SKM-1 treated with dmso at 0.1 percent for 144 hours (cell line): ENCODE measurements around the gene SZRD1.

Experiments used
- DNase-seq: peaks from one replicate; lab custom pipeline; 2025; ENCODE audit not compliant: unreplicated experiment; lab: John Stamatoyannopoulos, UW

Gene SZRD1

DNA sequence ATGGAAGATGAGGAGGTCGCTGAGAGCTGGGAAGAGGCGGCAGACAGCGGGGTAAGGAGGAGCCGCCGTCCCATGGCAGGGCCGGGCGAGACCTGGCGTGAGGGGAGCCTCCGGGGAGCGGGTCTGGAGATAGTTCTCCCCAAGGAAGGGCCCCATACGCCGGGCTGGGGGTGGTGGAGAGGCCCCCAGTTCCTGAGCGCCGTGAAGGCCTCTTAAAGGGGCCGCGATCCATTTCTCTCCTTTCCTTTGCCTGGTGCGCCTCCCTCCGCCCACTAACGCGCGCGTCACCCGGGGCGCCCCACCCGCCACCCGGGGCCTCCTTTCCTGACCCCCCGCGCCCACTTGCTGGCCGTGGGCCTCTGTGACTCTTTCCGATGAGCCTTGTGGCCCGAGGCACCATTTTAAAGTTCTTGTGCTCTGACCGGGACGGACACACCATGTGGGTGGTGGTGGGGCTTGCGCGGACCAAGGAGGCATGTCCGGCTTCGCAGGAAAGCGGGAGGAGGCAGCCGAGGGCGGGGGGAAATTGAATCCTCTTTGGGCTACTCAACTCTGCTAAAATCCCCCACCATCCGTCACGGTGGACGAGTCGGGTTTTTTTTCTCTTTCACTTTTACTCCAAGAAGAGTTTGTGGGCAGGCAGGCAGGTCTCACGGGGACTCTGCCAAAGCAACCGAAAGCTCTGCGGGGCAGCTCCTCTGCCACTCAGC lies 371 bp downstream of the SZRD1 start:
- peak; percentile 89 for DNase-seq

DNA sequence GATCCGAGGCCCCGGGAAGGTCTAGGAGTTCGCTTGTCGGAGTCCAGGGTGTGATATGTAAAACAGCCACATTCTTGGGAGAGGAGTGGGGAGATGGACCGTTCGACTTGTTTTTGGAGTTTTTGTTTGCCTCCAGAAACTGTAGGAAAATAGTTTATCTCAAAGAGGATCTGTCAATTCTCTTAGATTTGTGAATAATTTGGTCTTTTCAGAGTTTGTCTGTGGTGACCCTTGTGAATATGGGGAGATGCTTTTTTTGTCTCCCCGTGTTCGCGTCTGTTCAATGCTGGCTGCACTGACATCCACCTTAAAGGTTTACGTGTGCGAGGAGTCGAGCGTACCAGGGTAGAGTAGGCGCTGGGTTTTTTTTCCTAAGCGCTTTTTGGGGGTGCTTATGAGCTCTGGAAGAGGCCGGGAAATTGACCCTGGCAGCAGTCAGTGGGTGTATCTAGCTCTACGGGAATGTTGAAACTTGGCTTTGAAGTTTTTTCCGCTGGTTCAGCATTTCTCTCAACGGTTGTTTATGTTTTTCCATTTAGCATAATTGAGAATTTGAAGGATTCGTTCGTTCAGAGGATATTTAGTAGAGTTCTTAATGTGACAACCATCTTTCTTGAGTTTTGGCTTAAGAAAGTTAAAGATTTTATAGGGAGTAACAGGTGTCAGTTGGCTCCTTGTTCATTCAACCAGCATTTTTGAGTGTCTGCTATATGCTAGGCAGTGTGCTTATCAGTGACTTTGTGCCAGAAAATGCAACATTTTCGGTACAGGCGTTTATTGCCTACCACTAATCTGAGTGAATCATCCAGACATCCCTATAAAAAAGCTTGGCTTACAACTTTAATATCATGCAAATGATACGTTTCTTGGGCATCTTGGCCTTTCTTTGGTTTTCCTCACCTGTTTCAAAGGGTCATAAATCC lies 1.2 kb downstream of the SZRD1 start:
- no peak for DNase-seq

DNA sequence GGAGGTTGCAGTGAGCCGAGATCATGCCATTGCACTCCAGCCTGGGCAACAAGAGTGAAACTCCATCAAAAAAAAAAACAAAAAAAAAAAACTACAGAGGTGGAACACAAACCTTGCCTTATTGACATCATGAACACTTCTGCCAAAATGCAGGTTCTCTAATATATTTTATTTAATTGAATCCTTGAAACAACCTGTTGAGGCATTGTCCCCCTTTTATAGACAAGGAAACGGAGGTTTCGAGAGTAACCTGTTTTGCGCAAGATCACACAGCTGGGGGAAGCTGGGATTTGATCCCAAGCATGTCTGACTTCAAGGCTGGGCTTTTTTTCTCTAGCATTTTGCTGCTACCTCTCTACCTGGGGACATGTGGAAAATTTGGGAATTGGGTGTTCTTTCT lies 2.8 kb downstream of the SZRD1 start:
- DNase-seq, result no peak

DNA sequence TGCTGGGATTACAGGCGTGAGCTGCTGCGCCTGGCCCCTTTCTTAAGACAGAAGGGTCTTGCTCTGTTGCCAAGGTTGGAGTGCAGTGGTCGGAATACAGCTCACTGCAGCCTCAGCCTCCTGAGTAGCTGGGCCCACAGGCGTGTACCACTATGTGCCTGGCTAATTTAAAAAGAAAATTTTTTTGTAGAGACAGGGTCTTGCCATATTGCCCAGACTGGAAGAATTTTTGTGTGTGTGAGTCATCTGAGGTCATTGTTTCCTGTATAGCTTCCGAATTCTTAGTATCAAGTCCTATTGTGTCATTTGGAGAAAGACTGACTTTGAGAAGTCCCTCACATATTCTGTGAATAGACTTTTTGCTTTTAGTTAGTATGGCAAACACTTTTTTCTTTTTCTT lies 4.7 kb downstream of the SZRD1 start:
- no peak for DNase-seq

DNA sequence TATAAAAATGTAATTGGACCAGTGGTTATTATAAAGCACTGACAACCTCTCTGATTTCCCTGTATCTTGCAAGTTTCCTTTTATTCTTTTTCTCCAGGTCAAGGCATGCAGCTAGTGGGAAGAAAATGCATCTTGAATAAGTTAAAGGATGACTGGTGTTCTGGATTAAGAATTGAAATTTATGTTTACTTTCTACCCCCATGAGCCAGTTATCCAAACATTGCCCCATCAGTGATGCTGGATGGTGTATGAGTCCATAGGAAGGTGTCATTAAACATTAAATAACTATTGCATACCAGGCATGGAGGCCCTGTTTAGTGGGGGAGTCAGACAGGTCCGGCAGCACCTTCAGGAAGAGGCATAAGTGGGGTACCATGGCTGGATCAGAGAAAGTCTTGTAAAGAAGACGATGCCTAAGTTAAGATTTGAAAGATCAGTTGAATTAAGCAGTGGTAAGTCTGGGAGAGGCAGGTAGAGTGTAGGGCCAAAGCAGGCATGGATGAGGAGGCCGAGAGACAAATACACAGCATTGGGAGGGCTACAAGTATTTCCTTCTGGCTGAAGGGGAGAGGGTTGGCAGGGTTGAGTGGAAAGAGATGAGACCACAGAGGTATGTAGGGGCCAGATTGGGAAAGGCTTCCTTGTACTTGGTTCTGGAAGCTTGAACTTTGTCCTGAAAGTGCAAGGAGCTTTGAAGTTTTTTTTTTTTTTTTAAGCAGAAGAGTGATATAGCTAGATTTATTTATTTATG lies 5.7 kb downstream of the SZRD1 start:
- no peak for DNase-seq

DNA sequence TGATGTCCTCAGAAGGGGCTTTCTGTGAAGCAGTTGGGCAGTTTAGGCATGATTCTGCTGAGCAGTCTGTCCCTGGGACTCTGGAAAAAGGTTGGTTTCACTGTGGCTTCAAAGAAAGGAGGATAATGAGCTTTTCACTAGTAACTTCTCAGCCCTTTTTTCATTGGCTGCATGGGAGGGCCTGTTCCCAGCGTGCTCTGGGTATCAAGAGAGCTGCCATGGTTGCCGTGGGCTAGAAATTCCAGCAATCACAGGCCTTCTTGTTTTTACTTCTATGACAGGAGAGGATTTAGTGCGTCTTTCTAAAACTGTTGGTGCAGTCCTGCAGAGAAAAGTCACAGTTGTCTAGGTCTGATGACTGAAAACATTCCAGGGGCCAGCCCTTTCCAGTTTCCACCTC lies 7.2 kb downstream of the SZRD1 start:
- no peak for DNase-seq

DNA sequence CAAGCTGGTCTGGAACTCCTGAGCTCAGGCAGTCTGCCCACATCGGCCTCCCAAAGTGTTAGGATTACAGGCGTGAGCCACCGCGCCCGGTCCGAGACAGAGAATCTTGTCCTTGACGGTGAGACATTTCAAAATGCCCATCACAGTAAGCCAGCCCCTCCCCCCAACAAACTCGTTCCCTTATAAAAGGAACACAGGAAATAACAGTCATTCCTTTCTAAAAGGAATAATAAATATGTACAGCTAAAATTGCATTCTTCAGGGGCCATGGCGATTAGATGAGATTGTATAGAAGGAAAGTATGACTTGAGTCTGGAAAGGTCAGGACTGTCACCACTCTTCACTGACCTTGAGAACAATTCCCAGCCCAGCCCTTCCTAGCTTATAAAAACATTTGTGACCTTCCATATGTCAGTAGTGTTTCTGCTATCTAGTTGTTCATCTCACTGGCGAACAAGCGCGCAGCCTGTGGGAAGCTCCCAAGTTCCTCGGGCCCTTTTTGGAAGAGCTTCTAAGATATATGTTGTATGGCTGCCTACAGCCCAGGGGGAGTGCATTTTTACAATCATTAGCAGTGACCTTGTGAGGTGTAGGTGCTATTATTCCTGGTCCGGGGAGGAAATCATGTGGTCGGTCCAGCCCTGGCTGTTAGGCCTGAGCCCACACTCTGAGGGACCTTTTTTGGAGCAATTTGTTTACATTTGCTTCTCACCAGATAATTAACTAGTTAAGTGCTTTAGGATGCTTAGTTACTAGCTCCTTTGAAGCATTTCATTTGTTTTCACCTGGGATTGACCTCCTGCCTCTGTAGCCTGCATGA lies 8.7 kb downstream of the SZRD1 start:
- DNase-seq, result no peak

DNA sequence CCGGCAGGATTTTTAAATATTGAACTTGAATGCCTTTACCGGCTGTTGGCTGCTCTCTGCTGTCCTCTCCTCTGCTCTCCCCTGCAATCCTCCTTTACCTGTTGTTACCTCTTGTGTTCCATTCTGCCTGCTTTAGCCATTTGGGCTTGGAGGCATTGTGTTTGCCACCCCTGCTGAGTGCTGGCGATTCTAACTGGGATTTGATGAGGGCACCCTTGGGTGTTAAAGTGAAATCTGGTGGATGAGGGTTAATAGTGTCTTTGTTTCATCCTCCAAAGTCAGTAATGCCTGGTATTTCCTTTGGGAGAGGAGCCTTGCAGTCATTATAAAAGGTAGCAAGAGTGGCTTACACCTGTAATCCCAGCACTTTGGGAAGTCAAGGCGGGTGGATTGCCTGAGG lies 9.9 kb downstream of the SZRD1 start:
- DNase-seq, result no peak

DNA sequence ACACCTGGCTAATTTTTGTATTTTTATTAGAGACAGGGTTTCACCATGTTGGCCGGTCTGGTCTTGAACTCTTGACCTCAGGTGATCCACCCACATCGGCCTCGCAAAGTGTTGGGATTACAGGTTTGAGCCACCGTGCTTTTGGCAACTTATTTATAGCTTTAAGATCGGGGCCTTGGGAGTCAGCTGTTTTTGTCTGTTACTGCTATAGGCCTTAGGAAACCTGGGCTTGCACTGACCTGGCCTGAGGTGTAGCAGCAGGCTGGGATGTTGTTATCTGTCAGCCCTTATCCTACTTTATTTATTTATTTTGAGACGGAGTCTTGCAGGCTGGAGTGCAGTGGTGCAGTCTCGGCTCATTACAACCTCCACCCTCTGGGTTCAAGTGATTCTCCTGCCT lies 11.4 kb downstream of the SZRD1 start:
- DNase-seq, result no peak

DNA sequence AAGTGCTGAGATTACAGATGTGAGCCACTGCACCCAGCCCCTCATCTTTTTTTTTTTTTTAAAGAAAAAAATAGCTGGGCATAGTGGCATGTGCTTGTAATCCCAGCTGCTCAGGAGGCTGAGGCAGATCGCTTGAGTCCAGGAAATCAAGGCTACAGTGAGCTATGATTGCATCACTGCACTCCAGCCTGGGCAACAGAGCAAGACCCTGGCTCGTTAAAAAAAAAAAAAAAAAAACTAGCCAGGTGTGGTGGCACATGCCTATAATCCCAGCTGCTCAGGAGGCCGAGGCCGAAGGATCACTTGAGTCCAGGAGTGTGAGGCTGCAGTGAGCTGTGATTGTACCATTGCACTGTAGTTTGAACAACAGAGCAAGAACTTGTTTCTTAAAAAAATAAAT lies 13.8 kb downstream of the SZRD1 start:
- DNase-seq, result no peak

DNA sequence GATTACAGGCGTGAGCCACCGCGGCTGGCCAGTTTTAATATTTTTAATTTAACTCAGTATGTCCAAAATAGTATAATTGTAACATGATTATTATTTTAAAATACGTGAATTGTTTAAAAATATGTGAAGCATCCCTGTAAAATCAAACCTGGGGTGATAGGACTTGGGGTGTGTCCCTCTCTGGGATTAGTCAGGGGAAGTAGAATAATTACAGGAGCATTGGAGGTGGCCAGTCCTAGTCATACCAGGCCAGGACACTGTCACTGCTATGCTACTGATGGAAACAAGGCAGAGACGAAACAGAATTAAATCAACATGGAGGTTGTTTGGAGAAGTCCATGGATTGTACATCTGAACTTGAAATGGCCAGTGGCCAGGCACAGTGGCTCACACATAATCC lies 16.8 kb downstream of the SZRD1 start:
- no peak for DNase-seq

DNA sequence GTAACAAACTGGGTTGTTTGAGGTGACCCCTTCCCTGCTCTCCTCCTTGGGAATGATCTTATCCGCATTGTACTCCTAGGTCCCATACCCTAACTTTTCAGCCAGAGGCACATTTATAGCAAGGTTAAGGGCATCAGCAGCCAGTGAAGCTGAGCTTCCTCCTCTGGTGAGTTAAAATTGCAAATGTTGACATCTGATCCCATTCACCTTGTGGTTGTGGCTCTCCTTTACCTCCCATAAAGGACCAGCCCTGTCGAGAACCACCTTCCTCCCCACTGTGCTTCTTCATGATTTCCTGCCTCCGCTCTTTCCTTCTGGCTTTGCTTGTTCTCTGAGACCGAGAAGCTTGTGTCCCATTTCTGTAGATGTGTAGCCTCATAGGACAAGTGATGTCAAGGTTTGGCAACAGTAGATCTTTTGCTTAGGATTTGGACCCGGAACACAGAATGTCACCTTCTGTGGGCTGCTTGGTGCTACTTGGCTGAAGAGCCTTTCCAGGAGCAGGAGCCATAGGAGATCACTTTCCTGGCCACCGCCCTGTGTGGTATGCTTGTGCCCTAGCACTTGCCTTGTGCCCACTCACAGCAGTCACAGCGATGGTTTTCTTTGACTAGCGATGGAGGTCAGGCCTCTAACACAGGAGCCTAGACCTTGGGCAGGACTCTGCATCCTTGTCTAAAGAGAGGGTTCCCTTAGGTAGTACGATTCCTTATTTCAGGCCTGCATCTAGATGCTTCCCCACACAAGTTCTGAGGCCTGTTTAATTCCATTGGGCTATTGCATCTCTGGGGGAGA lies 18.8 kb downstream of the SZRD1 start:
- DNase-seq, result no peak

DNA sequence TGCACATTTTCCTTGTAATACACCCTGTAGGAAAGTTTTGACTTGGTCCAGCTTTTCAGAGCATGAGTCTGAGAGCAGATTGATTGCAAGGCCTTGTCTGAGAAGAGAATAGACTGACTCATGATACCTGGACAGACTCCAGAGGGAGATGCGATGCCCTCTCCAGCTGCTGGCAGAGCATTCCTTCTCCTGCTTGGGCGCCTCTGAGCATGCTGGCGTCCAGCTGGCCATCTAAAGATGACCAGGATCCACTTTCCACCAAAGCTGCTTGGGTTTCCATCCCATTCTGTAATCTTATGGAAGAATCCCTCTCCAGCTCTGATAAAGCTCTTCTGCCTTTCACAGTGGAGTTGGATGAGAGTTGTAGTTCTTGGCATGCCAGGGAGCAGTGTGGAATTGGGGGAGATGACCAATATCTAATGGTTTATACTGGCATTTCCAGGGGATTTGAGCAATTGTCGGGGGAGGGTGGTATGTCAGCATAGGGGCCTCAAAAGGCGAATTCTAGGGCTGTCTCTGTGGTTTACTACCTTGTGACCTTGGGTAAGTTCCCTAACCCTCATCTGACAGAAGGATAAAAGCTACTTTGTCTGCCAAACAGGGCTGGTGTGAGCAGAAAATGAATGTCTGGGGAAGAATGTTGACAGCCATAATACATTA lies 19.5 kb downstream of the SZRD1 start:
- no peak for DNase-seq

DNA sequence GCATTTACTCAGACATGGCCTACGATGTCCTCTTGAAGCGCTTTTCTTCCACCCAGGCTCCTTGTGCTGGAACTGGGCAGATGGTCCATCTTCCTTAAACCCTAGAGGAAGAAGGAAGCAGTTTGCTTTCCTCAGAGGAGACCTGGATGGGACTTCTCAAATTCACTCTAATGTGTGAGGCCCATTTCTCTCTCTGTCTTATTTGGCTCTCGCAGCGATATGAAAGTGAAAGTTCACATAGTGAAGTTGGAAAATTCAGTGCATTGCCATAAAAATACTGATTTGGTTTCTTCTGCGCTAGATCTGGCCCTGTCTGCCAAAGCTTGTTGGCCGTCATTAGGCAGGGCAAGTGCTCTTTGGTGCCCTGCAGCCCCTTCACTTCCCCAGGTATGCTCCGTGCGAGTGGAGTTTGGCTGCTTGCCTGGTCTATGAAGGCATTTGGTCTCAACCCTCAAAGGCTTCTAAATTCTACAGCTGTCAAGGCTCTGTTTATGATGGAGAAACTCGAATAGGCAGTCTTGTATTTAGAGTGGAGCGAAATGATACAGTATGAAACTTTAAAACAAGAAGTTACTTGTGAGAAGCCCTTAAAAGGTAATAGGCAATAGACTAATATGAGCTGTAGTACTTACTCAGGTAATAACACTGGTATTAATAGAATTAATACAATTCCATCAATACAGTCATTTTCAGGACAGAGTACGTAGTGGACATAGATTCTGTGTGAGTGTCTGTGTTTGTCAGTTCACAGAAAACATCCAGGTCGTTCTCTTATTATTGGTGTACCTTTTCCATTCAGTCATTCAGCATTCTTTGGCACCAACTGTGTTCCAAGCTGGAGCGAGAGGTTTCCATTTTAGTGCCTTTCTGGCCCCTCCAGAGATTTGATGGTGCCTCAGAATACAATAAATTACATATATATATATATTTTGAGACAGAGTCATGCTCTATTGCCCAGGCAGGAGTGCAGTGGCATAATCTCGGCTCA lies 20.5 kb downstream of the SZRD1 start:
- DNase-seq, result no peak

DNA sequence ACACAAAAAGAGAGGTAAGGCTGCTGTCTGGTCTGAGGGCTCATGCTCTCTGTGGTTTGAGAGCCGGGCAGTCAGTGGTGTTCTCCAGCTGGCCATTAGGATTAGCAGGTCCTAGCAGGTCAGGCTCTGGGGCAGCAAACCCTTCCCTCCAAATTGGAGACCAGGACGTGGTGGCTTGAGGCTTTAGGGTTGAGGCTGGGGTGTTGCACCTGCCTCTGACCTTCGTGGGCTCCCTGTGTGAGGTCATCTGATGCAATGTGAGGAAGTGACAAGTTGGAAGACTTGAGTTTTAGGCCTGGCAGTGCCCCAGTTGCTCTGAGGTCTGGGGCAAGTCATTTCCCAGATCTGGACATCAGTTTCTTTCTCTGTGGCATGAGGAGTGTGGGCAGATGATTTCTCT lies 24.4 kb downstream of the SZRD1 start:
- DNase-seq, result peak; percentile 26

DNA sequence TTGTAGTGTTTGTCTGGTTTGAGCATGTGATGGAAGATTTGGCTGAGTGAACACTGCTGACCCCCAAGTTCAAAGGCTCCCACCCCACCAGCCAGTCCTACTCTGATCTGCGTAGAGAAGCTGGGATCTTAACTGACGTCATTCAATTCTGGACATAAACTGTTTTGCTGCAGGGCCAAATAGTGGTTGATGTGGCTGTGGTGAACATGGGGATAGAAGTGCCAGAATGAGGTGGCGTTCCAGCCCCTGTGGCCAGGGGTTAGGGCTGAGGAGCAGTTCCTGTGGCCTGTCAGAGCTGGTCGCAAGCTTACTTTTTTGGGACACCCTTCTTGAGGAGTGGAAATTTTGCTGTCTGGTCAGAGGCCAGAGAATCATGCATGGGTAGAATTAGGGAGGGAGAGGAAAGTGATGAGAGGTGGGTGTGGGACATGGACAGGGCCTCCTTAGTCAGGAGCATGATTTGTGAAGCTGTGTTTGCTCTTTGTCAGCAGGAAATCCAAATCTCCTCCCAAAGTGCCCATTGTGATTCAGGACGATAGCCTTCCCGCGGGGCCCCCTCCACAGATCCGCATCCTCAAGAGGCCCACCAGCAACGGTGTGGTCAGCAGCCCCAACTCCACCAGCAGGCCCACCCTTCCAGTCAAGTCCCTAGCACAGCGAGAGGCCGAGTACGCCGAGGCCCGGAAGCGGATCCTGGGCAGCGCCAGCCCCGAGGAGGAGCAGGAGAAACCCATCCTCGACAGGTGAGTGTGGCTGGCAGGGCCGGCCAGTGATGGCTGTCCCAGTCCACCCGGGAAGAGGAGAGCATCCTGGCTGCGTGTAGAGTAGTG lies 25.9 kb downstream of the SZRD1 start:
- DNase-seq, result no peak
